K562 (cell line): Measurements from ENCODE around the gene CRLF2. TPM values are rescaled to one million over a fixed set of nuclear protein-coding genes. Genes with fewer than 3 reads are reported as not detected.

Source experiments
- BCOR ChIP-seq: fragments of 450-650 bp; IDR thresholded peaks from 2 replicates; pipeline ENCODE4 v1.6.1; 2016
- BRD4 ChIP-seq: fragments of 200-600 bp; sonication (generic); IDR thresholded peaks from 2 replicates; pipeline ENCODE4 v1.6.1; 2017; ENCODE audit warnings: inconsistent platforms
- C11orf30 ChIP-seq: fragments of 450-650 bp; IDR thresholded peaks from 2 replicates; pipeline ENCODE4 v1.6.1; 2016; ENCODE audit warnings: low read depth, mild to moderate bottlenecking
- CEBPB ChIP-seq: fragments of 450-650 bp; IDR thresholded peaks from 2 replicates; pipeline ENCODE4 v1.6.1; 2016; ENCODE audit warnings: missing genetic modification characterization, missing compliant biosample characterization
- CGGBP1 ChIP-seq: fragments of 250-450 bp; sonication (Bioruptor Pico); IDR thresholded peaks from 2 replicates; pipeline ENCODE4 v1.9.0; 2021; ENCODE audit warnings: mild to moderate bottlenecking
- EZH2 ChIP-seq: IDR thresholded peaks from 2 replicates; pipeline ENCODE4 v1.6.1; 2012; ENCODE audit warnings: low read depth, mild to moderate bottlenecking, inconsistent platforms, low read length, borderline replicate concordance
- ILF3 ChIP-seq: fragments of 450-650 bp; IDR thresholded peaks from 2 replicates; pipeline ENCODE4 v1.6.1; 2018; ENCODE audit warnings: antibody characterized with exemption, mild to moderate bottlenecking, moderate library complexity, borderline replicate concordance
- JUNB ChIP-seq: fragments of 450-650 bp; formaldehyde crosslinking; conservative IDR thresholded peaks from 2 replicates; pipeline ENCODE4 v1.4.0; 2020; ENCODE audit warnings: mild to moderate bottlenecking
- MCM7 ChIP-seq, 2 experiments: fragments of 450-650 bp; IDR thresholded peaks; 2 replicates each; pipeline ENCODE4 v1.6.1; 2016 to 2018
- RAD21 ChIP-seq, 2 experiments: fragments of 250-450 bp in 1 of 2; fragments of 450-650 bp in 1 of 2; sonication (Bioruptor Pico) in 1 of 2; formaldehyde crosslinking in 1 of 2; IDR thresholded peaks in 1 of 2; conservative IDR thresholded peaks in 1 of 2; 2 replicates each; pipeline versions ENCODE4 v1.4.0 to v1.8.0; 2020 to 2022; ENCODE audit warnings: mild to moderate bottlenecking in 2 of 2, moderate library complexity in 1 of 2
- RCOR1 ChIP-seq, 2 experiments: IDR thresholded peaks; 2 replicates each; pipeline ENCODE4 v1.6.1; 2012; ENCODE audit warnings: low read depth in 2 of 2, low read length in 2 of 2, borderline replicate concordance in 1 of 2, improper control_type of control experiment in 1 of 2
- TRIM24 ChIP-seq, 2 experiments: fragments of 450-650 bp; IDR thresholded peaks; 2 replicates each; pipeline ENCODE4 v1.6.1; 2016
- ZBTB11 ChIP-seq, 3 experiments: fragments of 200-800 bp in 1 of 3; fragments of 250-450 bp in 1 of 3; fragments of 450-650 bp in 1 of 3; sonication (Bioruptor Pico) in 1 of 3; sonication (Bioruptor generic) in 1 of 3; formaldehyde crosslinking in 1 of 3; IDR thresholded peaks; 2 replicates each; pipeline versions ENCODE4 v1.6.1 to v1.8.0; 2016 to 2022; ENCODE audit warnings: mild to moderate bottlenecking in 2 of 3, missing genetic modification characterization in 2 of 3, missing compliant biosample characterization in 1 of 3, moderate library complexity in 1 of 3
- ZKSCAN1 ChIP-seq: fragments of 150-350 bp; IDR thresholded peaks from 2 replicates; pipeline ENCODE4 v1.6.1; 2016; ENCODE audit warnings: low read depth, low read length
- ZNF699 ChIP-seq: fragments of 250-450 bp; sonication (Bioruptor Pico); IDR thresholded peaks from 2 replicates; pipeline ENCODE4 v1.8.0; 2021; ENCODE audit warnings: mild to moderate bottlenecking, moderate library complexity; ENCODE audit not compliant: insufficient replicate concordance
- ZNF717 ChIP-seq: fragments of 250-450 bp; sonication (Bioruptor Pico); IDR thresholded peaks from 2 replicates; pipeline ENCODE4 v1.5.0; 2021
- polyA plus RNA-seq, 8 experiments: library from polyadenylated mRNA; depleted of rRNA in 4 of 8; stranded (reverse) in 5 of 8; unstranded in 3 of 8; fragments of >200 nt; fragmentation: Nextera tagmentation in 2 of 8; fragmentation: Illumina TruSeq in 1 of 8; extraction: Ambion mirVana in 2 of 8; extraction: Trizol in 1 of 8; gene quantifications; 2 replicates each; pipeline versions ENCODE4 v1.2.1 to v1.2.3, GENCODE V29; 2011 to 2014; ENCODE audit warnings: inconsistent platforms in 1 of 8, missing spikeins in 1 of 8
- total RNA-seq, 7 experiments: library from RNA; depleted of rRNA in 6 of 7; stranded (reverse); fragments of >200 nt in 6 of 7; fragmentation: Illumina TruSeq in 2 of 7; extraction: Trizol in 2 of 7; gene quantifications; 2 replicates each; pipeline versions ENCODE4 v1.2.1 to v1.2.3, GENCODE V29; 2011 to 2021; ENCODE audit warnings: low replicate concordance in 1 of 7
- TF ChIP-seq, protein P1 (sequence below): fragments of 450-650 bp; IDR thresholded peaks from 2 replicates; pipeline ENCODE4 v1.6.1; 2014; ENCODE audit warnings: low read depth, mild to moderate bottlenecking, moderate library complexity, borderline replicate concordance
- TF ChIP-seq, protein P2 (sequence below): fragments of 250-450 bp; sonication (Bioruptor Pico); IDR thresholded peaks from 2 replicates; pipeline ENCODE4 v1.8.0; 2021; ENCODE audit warnings: borderline replicate concordance, mild to moderate bottlenecking, moderate library complexity; ENCODE audit not compliant: poor library complexity, severe bottlenecking
- TF ChIP-seq, protein P3 (sequence below), 3 experiments: fragments of 200-800 bp in 1 of 3; sonication (Bioruptor generic) in 1 of 3; sonication (generic) in 1 of 3; formaldehyde crosslinking in 1 of 3; IDR thresholded peaks; 2 replicates each; pipeline versions ENCODE4 v1.6.1 to v1.8.0; 2016 to 2022; ENCODE audit warnings: mild to moderate bottlenecking in 2 of 3, missing compliant biosample characterization in 2 of 3, missing genetic modification characterization in 2 of 3, missing genetic modification reagents in 1 of 3
- TF ChIP-seq, protein P4 (sequence below): fragments of 250-450 bp; sonication (Bioruptor Pico); IDR thresholded peaks from 2 replicates; pipeline ENCODE4 v1.4.0; 2020; ENCODE audit warnings: mild to moderate bottlenecking, moderate library complexity

Gene CRLF2
- total and polyA plus RNA-seq, 9 of the 15 experiments (the other 6 are each of a cell fraction or from before 2014, with no cell fraction given): not detected

GRCh38 chrX:1246816-1247215, 34.4 kb upstream of the CRLF2 start (continued):
- TF ChIP-seq ZBTB11 (CRISPR knock-in tag; IDR thresholded peaks at IDR 0.05) (no peak), BCOR (peak; percentile 35; the same call in 1 of the 2 replicates), EZH2 (no peak), CGGBP1 (CRISPR knock-in tag) (no peak), ZKSCAN1 (no peak), MCM7 (IDR thresholded peaks at IDR 0.05) (no peak), ZNF717 (CRISPR knock-in tag) (no peak), ZNF699 (no peak), RCOR1 (IDR thresholded peaks at IDR 0.05; ENCODE audit: borderline replicate concordance in 1 of 2, low read depth in 2 of 2, low read length in 2 of 2) (no peak), BRD4 (no peak), C11orf30 (no peak), JUNB (CRISPR knock-in tag) (no peak), CEBPB (tag) (no peak), ILF3 (no peak), RAD21 (CRISPR knock-in tag; conservative IDR thresholded peaks at IDR 0.05 in 1 of 2, IDR thresholded peaks at IDR 0.05 in 1 of 2) (peak; percentile 27 to 63; a peak in 3 of 4 replicates), TRIM24 (IDR thresholded peaks at IDR 0.05) (no peak)
- TF ChIP-seq, protein P1, sequence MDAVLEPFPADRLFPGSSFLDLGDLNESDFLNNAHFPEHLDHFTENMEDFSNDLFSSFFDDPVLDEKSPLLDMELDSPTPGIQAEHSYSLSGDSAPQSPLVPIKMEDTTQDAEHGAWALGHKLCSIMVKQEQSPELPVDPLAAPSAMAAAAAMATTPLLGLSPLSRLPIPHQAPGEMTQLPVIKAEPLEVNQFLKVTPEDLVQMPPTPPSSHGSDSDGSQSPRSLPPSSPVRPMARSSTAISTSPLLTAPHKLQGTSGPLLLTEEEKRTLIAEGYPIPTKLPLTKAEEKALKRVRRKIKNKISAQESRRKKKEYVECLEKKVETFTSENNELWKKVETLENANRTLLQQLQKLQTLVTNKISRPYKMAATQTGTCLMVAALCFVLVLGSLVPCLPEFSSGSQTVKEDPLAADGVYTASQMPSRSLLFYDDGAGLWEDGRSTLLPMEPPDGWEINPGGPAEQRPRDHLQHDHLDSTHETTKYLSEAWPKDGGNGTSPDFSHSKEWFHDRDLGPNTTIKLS: no peak
- TF ChIP-seq, protein P2, sequence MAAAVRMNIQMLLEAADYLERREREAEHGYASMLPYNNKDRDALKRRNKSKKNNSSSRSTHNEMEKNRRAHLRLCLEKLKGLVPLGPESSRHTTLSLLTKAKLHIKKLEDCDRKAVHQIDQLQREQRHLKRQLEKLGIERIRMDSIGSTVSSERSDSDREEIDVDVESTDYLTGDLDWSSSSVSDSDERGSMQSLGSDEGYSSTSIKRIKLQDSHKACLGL (CRISPR knock-in tag): no peak
- TF ChIP-seq, protein P3, sequence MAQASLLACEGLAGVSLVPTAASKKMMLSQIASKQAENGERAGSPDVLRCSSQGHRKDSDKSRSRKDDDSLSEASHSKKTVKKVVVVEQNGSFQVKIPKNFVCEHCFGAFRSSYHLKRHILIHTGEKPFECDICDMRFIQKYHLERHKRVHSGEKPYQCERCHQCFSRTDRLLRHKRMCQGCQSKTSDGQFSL (CRISPR knock-in tag; IDR thresholded peaks at IDR 0.05): no peak
- TF ChIP-seq, protein P3 (tag; IDR thresholded peaks at IDR 0.05): no peak
- TF ChIP-seq, protein P4, sequence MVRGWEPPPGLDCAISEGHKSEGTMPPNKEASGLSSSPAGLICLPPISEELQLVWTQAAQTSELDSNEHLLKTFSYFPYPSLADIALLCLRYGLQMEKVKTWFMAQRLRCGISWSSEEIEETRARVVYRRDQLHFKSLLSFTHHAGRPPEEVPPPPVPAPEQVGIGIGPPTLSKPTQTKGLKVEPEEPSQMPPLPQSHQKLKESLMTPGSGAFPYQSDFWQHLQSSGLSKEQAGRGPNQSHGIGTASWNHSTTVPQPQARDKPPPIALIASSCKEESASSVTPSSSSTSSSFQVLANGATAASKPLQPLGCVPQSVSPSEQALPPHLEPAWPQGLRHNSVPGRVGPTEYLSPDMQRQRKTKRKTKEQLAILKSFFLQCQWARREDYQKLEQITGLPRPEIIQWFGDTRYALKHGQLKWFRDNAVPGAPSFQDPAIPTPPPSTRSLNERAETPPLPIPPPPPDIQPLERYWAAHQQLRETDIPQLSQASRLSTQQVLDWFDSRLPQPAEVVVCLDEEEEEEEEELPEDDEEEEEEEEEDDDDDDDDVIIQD: no peak
